ENCODE data around the gene CCDC50. TPM values are rescaled to one million over a fixed set of nuclear protein-coding genes. Genes with fewer than 3 reads are reported as not detected.

The CCDC50 gene
- total RNA-seq, 6 donors from 2014 or later: 54.7 to 99.8 (median 72.5) TPM

- peaks cover 21 to 41% (median 32%) of the 10 kb centered on the region in 4 donors for H3K4me1 ChIP-seq
- ATAC-seq (ENCODE audit: low FRiP score in 2 of 2): no peak
- no peak overlapping the region for H3K27ac ChIP-seq
Observed at GRCh38 chr3:191343115-191343514, 13.9 kb downstream of the CCDC50 start.

GRCh38 chr3:191343913-191344312 lies 14.7 kb downstream of the CCDC50 start:
- H3K27ac ChIP-seq: no peak overlapping the region
- DNase-seq: no peak
- H3K27me3 ChIP-seq: no peaks in the 10 kb centered on the region
- 91 to 95% methylated on average over 5 of the region's 5 CpGs for WGBS, 2 donors
- TF ChIP-seq POLR2AphosphoS5 (IDR thresholded peaks at IDR 0.05) (no peak), CTCF (IDR thresholded peaks at IDR 0.05) (no peak), EP300 (IDR thresholded peaks at IDR 0.05) (no peak), POLR2A (IDR thresholded peaks at IDR 0.05) (no peak)
- H3K36me3 ChIP-seq: no peaks in the 10 kb centered on the region
- ATAC-seq (ENCODE audit: low FRiP score in 2 of 2): no peak
- no peaks in the 10 kb centered on the region for H3K9me3 ChIP-seq
- peaks cover 21 to 45% (median 29%) of the 10 kb centered on the region in 4 donors for H3K4me1 ChIP-seq
- no peak overlapping the region for H3K4me3 ChIP-seq

More at GRCh38 chr3:191343115-191343514, 13.9 kb downstream of the CCDC50 start:
- DNase-seq: no peak
- Histone ChIP-seq H3K36me3 (no peaks in the 10 kb centered on the region), H3K4me3 (no peak overlapping the region), H3K27me3 (no peaks in the 10 kb centered on the region), H3K9me3 (no peaks in the 10 kb centered on the region)
- TF ChIP-seq EP300 (IDR thresholded peaks at IDR 0.05): no peak
- no peak for TF ChIP-seq CTCF (IDR thresholded peaks at IDR 0.05)
- TF ChIP-seq POLR2A (IDR thresholded peaks at IDR 0.05): no peak
- no peak for TF ChIP-seq POLR2AphosphoS5 (IDR thresholded peaks at IDR 0.05)
- WGBS, 2 donors: 70 to 71% methylated on average over 4 of the region's 4 CpGs

- H3K36me3 ChIP-seq: no peaks in the 10 kb centered on the region
- no peaks in the 10 kb centered on the region for H3K9me3 ChIP-seq
- 88 to 91% methylated on average over 5 of the region's 5 CpGs for WGBS, 2 donors
- ATAC-seq (ENCODE audit: low FRiP score in 2 of 2) (no peak), DNase-seq (no peak)
- TF ChIP-seq POLR2AphosphoS5 (IDR thresholded peaks at IDR 0.05) (no peak), POLR2A (IDR thresholded peaks at IDR 0.05) (no peak)
- H3K27ac ChIP-seq: no peak overlapping the region
- H3K4me3 ChIP-seq: no peak overlapping the region
- H3K27me3 ChIP-seq: no peaks in the 10 kb centered on the region
- peaks cover 28 to 45% (median 34%) of the 10 kb centered on the region in 4 donors for H3K4me1 ChIP-seq
Observed at GRCh38 chr3:191345334-191345733, 16.1 kb downstream of the CCDC50 start.

- ATAC-seq (ENCODE audit: low FRiP score in 2 of 2): no peak
- WGBS, 2 donors: 59 to 70% methylated on average over 3 of the region's 3 CpGs
- DNase-seq: no peak
- Histone ChIP-seq H3K27ac (no peak overlapping the region), H3K9me3 (no peaks in the 10 kb centered on the region), H3K4me3 (no peak overlapping the region), H3K27me3 (no peaks in the 10 kb centered on the region), H3K36me3 (no peaks in the 10 kb centered on the region), H3K4me1 (peaks cover 34 to 51% (median 45%) of the 10 kb centered on the region in 4 donors)
- TF ChIP-seq EP300 (IDR thresholded peaks at IDR 0.05) (no peak), POLR2A (IDR thresholded peaks at IDR 0.05) (no peak), CTCF (IDR thresholded peaks at IDR 0.05) (no peak), POLR2AphosphoS5 (IDR thresholded peaks at IDR 0.05) (no peak)
Observed at GRCh38 chr3:191347228-191347627, 18.0 kb downstream of the CCDC50 start.

- ATAC-seq (ENCODE audit: low FRiP score in 2 of 2): no peak
- Histone ChIP-seq H3K4me1 (peaks cover 31 to 50% (median 42%) of the 10 kb centered on the region in 4 donors), H3K4me3 (no peak overlapping the region), H3K36me3 (no peaks in the 10 kb centered on the region), H3K27me3 (no peaks in the 10 kb centered on the region), H3K27ac (no peak overlapping the region), H3K9me3 (no peaks in the 10 kb centered on the region)
- 79 to 91% methylated on average over 1 of the region's 1 CpG for WGBS, 2 donors
- no peak for DNase-seq
- TF ChIP-seq CTCF (IDR thresholded peaks at IDR 0.05) (no peak), EP300 (IDR thresholded peaks at IDR 0.05) (no peak), POLR2AphosphoS5 (IDR thresholded peaks at IDR 0.05) (no peak), POLR2A (IDR thresholded peaks at IDR 0.05) (no peak)
Observed at GRCh38 chr3:191348098-191348497, 18.9 kb downstream of the CCDC50 start.

Data from upper lobe of left lung (tissue), 6 donors.